PFSK-1 (cell line): ENCODE results near the gene RPL31.

ENCODE experiments used
- POLR2AphosphoS5 ChIP-seq: IDR thresholded peaks from 2 replicates; pipeline ENCODE4 v1.6.1; 2012; ENCODE audit warnings: low read depth, mild to moderate bottlenecking, control low read depth, low read length, moderate library complexity
- REST ChIP-seq, 2 experiments: IDR thresholded peaks; 2 replicates each; pipeline versions ENCODE4 v1.6.1 to v1.8.0; 2011 to 2012; ENCODE audit warnings: low read depth in 2 of 2, low read length in 2 of 2, control low read depth in 1 of 2, inconsistent platforms in 1 of 2, mild to moderate bottlenecking in 1 of 2, moderate library complexity in 1 of 2; ENCODE audit not compliant: insufficient read depth in 1 of 2
- TAF1 ChIP-seq: IDR thresholded peaks from 2 replicates; pipeline ENCODE4 v1.6.1; 2012; ENCODE audit warnings: low read length, control low read depth, borderline replicate concordance; ENCODE audit not compliant: insufficient read depth

- TF ChIP-seq POLR2AphosphoS5: no peak
- TF ChIP-seq REST (IDR thresholded peaks at IDR 0.05; ENCODE audit: insufficient read depth in 1 of 2, low read depth in 2 of 2, low read length in 2 of 2): no peak
- TF ChIP-seq TAF1: no peak
Observed at GRCh38 chr2:101012054-101012705, 10.1 kb downstream of the RPL31 start.
